ENCODE measurements around the gene CHERP. TPM values are rescaled to one million over a fixed set of nuclear protein-coding genes. Genes with fewer than 3 reads are reported as not detected.

Gene CHERP
- total RNA-seq, 1 experiment from 2014 or later: 101 TPM

- Histone ChIP-seq H3K4ac (ENCODE audit: low read depth, low read length) (no peak overlapping the region), H2BK15ac (ENCODE audit: low read depth, low read length) (no peak overlapping the region), H3K4me2 (ENCODE audit: insufficient read depth, insufficient read length, low read length) (no peak overlapping the region), H3T11ph (ENCODE audit: low read length) (no peak overlapping the region), H3K79me1 (ENCODE audit: insufficient read depth, low read depth, low read length, poor library complexity, severe bottlenecking) (no peaks in the 10 kb centered on the region), H2BK5ac (ENCODE audit: insufficient read length, low read length) (no peak overlapping the region), H3K9me3 (ENCODE audit: control insufficient read depth, low read depth, low read length) (no peaks in the 10 kb centered on the region), H3K27me3 (ENCODE audit: insufficient read depth, low read length) (no peaks in the 10 kb centered on the region), H3K79me2 (ENCODE audit: insufficient read depth, low read length) (no peaks in the 10 kb centered on the region), H3K9ac (ENCODE audit: extremely low read depth, insufficient read length, low read length) (no peak overlapping the region), H3K18ac (ENCODE audit: insufficient read length, low read depth, low read length) (no peak overlapping the region), H3K23me2 (ENCODE audit: insufficient read length, low read depth, low read length, poor library complexity, severe bottlenecking) (no peaks in the 10 kb centered on the region), H3K14ac (ENCODE audit: insufficient read depth, low read length) (no peak overlapping the region), H4K91ac (ENCODE audit: insufficient read length, low read depth, low read length) (no peak overlapping the region), H4K20me1 (ENCODE audit: control insufficient read depth, insufficient read depth, insufficient read length) (peaks cover 3% of the 10 kb centered on the region), H2AK5ac (ENCODE audit: insufficient read length, low read length) (no peak overlapping the region), H4K8ac (replicated peaks; ENCODE audit: insufficient read length, low read depth, low read length) (no peak overlapping the region), H2BK20ac (ENCODE audit: low read depth, low read length, poor library complexity, severe bottlenecking) (no peak overlapping the region), H3K27ac (ENCODE audit: insufficient read length, low read depth, low read length) (no peak overlapping the region), H3K4me1 (ENCODE audit: insufficient read depth, low read length) (no peaks in the 10 kb centered on the region), H3K56ac (ENCODE audit: insufficient read length, low read depth, low read length) (no peak overlapping the region), H3K23ac (ENCODE audit: insufficient read length, low read depth, low read length) (no peak overlapping the region), H2BK120ac (ENCODE audit: low read depth, low read length, poor library complexity, severe bottlenecking) (no peak overlapping the region), H4K5ac (ENCODE audit: insufficient read length, low read depth, low read length) (no peak overlapping the region), H2BK12ac (ENCODE audit: insufficient read length, low read depth, low read length) (no peak overlapping the region), H2AFZ (ENCODE audit: low read length) (no peak overlapping the region)
- H3K9me3 Mint-ChIP-seq: no peaks in the 10 kb centered on the region
- H3K27ac Mint-ChIP-seq: no peak overlapping the region
- no peaks in the 10 kb centered on the region; the same call in 1 of the 2 replicates for H3K27me3 Mint-ChIP-seq (ENCODE audit: low read depth)
- H3K4me3 Mint-ChIP-seq: no peak overlapping the region
- no peak for TF ChIP-seq CTCF (conservative IDR thresholded peaks at IDR 0.05)
- WGBS (ENCODE audit: extremely low coverage, insufficient read length, low lambda C conversion rate): no CpG with 5 or more reads among the region's 25 CpGs
- no peaks in the 10 kb centered on the region for H3K4me1 Mint-ChIP-seq
- no peak for DNase-seq
- peaks cover 44 to 92% (median 85%) of the 10 kb centered on the region in 3 experiments; a peak in 6 of 7 replicates for H3K36me3 Mint-ChIP-seq (ENCODE audit: insufficient read depth in 1 of 3, low read depth in 3 of 3)
These were observed 19.5 kb downstream of the CHERP start for GRCh38 chr19:16522559-16523377.

Data from H9 (cell line).